OCI-LY7 (cell line): ENCODE data around the gene IFNGR2. TPM values are rescaled to one million over a fixed set of nuclear protein-coding genes. Genes with fewer than 3 reads are reported as not detected.

Experiments used
- BruUV-seq: library from RNA; stranded (reverse); fragments of 400-500 nt; replicated peaks from 2 replicates; lab custom pipeline; 2021; lab: Mats Ljungman, UMichigan
- CTCF ChIA-PET: fragments of 300-600 bp; sonication (Branson Sonifier 250); formaldehyde crosslinking; loops from one replicate; lab custom pipeline; 2022; ENCODE audit warnings: antibody characterized with exemption; ENCODE audit not compliant: unreplicated experiment; lab: Charles Lee
- POLR2A ChIA-PET: fragments of 300-600 bp; sonication (Branson Sonifier 250); formaldehyde crosslinking; loops from one replicate; lab custom pipeline; 2022; ENCODE audit warnings: antibody characterized with exemption; lab: Charles Lee
- DNase-seq: peaks from one replicate; pipeline ENCODE4 v3.0.0-alpha.2; 2015; ENCODE audit warnings: low spot score
- H2AFZ ChIP-seq: fragments of 200-600 bp; sonication (generic), shearing (Covaris generic); 2 replicates; pipeline ENCODE4 v1.6.1; 2014; ENCODE audit warnings: mild to moderate bottlenecking, antibody characterized with exemption, low read length, moderate library complexity
- H3K27ac ChIP-seq: fragments of 200-600 bp; sonication (generic); 2 replicates; pipeline ENCODE4 v1.5.1; 2014; ENCODE audit warnings: mixed run types, low read depth, mild to moderate bottlenecking, moderate library complexity, low read length, inconsistent platforms; ENCODE audit not compliant: poor library complexity, severe bottlenecking
- H3K36me3 ChIP-seq: fragments of 200-600 bp; sonication (generic); 2 replicates; pipeline ENCODE4 v1.6.1; 2014; ENCODE audit warnings: mild to moderate bottlenecking, antibody characterized with exemption, low read length, moderate library complexity, mixed read lengths; ENCODE audit not compliant: insufficient read depth
- H3K4me1 ChIP-seq: fragments of 200-600 bp; sonication (generic); 2 replicates; pipeline ENCODE4 v1.5.1; 2014; ENCODE audit warnings: mild to moderate bottlenecking, low read length; ENCODE audit not compliant: insufficient read depth, poor library complexity, severe bottlenecking
- H3K4me2 ChIP-seq: fragments of 200-600 bp; sonication (generic); 2 replicates; pipeline ENCODE4 v1.6.1; 2014; ENCODE audit warnings: mild to moderate bottlenecking, low read length
- H3K4me3 ChIP-seq: fragments of 200-600 bp; sonication (generic); 2 replicates; pipeline ENCODE4 v1.5.1; 2014; ENCODE audit warnings: mild to moderate bottlenecking, low read depth, low read length; ENCODE audit not compliant: poor library complexity, severe bottlenecking
- H3K79me2 ChIP-seq: fragments of 200-600 bp; sonication (generic); 2 replicates; pipeline ENCODE4 v1.6.1; 2016; ENCODE audit warnings: low read depth, mild to moderate bottlenecking, low read length, moderate library complexity, mixed read lengths; ENCODE audit not compliant: insufficient read depth
- H3K9me2 ChIP-seq: fragments of 200-600 bp; sonication (generic); 2 replicates; pipeline ENCODE4 v1.6.1; 2016; ENCODE audit warnings: mild to moderate bottlenecking, low read length, mixed read lengths; ENCODE audit not compliant: insufficient read depth
- H3K9me3 ChIP-seq: fragments of 200-600 bp; sonication (generic); 2 replicates; pipeline ENCODE4 v1.6.1; 2014; ENCODE audit warnings: mild to moderate bottlenecking, mixed run types, low read length, mixed read lengths
- H4K20me1 ChIP-seq: fragments of 200-600 bp; sonication (generic); 2 replicates; pipeline ENCODE4 v1.6.1; 2014; ENCODE audit warnings: mild to moderate bottlenecking, antibody characterized with exemption, low read length, moderate library complexity, mixed read lengths; ENCODE audit not compliant: insufficient read depth
- EZH2phosphoT487 ChIP-seq: fragments of 200-600 bp; sonication (generic); IDR thresholded peaks from 2 replicates; pipeline ENCODE4 v1.6.1; 2018; ENCODE audit warnings: low read depth, borderline replicate concordance, mild to moderate bottlenecking, mixed run types, antibody characterized with exemption, low read length, moderate library complexity, mixed read lengths
- intact Hi-C: fragments of 100-400 bp; cut with micrococcal nuclease; formaldehyde crosslinking; loops from one replicate; pipeline ENCODE4 v1.10.0; 2022; ENCODE audit not compliant: unreplicated experiment
- total RNA-seq, 2 experiments: library from RNA; depleted of rRNA in 1 of 2; stranded (reverse); fragments of >200 nt in 1 of 2; shearing (Covaris generic) in 1 of 2; gene quantifications; 2 replicates each; pipeline ENCODE4 v1.2.3, GENCODE V29; 2014 to 2022
- TF ChIP-seq, protein P1 (sequence below): fragments of 200-600 bp; sonication (generic); conservative IDR thresholded peaks from 2 replicates; pipeline ENCODE4 v1.5.1; 2014; ENCODE audit warnings: mild to moderate bottlenecking, antibody characterized with exemption, low read length, moderate library complexity, mixed read lengths

Gene IFNGR2
- total RNA-seq, 2 experiments from 2014 or later = 70.2 to 86.9 TPM

DNA sequence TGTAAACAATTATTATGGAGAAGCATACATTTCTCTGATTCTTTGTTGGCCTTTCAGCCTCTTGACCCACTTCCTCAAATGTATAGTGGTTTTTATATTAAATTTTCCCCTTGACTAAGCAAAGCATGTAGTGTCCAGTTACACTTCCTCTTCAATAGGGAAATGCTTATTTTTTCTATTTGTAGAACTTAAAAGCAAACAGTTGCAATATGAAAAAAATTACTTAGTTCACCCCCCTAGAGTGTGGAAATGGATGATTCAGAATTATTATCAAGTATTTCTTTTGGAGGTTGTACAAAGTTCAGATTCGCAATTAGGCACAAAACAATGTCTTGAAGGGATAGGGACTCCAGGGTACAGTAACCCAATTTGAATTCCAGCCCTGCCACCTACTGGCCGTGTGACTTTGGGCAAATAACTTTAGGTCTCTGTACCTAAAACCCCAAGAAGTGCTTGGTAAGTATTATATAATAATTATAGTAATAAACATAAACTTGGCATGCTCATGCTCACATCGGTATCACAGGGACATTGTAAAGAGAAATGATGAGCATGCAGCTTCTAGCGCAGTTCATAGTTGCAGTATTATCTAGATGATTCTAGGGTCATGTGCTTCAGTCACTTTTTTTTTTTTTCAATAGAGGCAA is 28.6 kb upstream of the IFNGR2 start:
- Histone ChIP-seq H4K20me1 (no peaks in the 10 kb centered on the region), H3K4me1 (peaks cover 76% of the 10 kb centered on the region), H3K79me2 (no peaks in the 10 kb centered on the region), H3K4me3 (peak overlapping the region; percentile 50), H3K4me2 (peak overlapping the region; percentile 80), H3K9me2 (no peaks in the 10 kb centered on the region), H3K27ac (peak overlapping the region; percentile 96), H3K36me3 (peaks cover 8% of the 10 kb centered on the region), H3K9me3 (peaks cover 24% of the 10 kb centered on the region), H2AFZ (peak overlapping the region; percentile 63)
- TF ChIP-seq EZH2phosphoT487 = no peak
- TF ChIP-seq, protein P1, sequence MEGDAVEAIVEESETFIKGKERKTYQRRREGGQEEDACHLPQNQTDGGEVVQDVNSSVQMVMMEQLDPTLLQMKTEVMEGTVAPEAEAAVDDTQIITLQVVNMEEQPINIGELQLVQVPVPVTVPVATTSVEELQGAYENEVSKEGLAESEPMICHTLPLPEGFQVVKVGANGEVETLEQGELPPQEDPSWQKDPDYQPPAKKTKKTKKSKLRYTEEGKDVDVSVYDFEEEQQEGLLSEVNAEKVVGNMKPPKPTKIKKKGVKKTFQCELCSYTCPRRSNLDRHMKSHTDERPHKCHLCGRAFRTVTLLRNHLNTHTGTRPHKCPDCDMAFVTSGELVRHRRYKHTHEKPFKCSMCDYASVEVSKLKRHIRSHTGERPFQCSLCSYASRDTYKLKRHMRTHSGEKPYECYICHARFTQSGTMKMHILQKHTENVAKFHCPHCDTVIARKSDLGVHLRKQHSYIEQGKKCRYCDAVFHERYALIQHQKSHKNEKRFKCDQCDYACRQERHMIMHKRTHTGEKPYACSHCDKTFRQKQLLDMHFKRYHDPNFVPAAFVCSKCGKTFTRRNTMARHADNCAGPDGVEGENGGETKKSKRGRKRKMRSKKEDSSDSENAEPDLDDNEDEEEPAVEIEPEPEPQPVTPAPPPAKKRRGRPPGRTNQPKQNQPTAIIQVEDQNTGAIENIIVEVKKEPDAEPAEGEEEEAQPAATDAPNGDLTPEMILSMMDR = peak; percentile 95
- BruUV-seq = TSS peak; percentile 75
- POLR2A ChIA-PET = interaction anchor here (0.6 to 2.0 kb wide), 6 partner anchors 10 to 80 kb away, joined by 3 to 12 read pairs (median 3); partner anchors contain the start of gene IFNAR1
- intact Hi-C loops = loop anchor here (1.0 to 2.0 kb wide), 7 partner anchors 9 to 174 kb away; partner anchors contain the start of gene IFNAR1
- DNase-seq = peak; percentile 87
- CTCF ChIA-PET = no interaction called here

DNA sequence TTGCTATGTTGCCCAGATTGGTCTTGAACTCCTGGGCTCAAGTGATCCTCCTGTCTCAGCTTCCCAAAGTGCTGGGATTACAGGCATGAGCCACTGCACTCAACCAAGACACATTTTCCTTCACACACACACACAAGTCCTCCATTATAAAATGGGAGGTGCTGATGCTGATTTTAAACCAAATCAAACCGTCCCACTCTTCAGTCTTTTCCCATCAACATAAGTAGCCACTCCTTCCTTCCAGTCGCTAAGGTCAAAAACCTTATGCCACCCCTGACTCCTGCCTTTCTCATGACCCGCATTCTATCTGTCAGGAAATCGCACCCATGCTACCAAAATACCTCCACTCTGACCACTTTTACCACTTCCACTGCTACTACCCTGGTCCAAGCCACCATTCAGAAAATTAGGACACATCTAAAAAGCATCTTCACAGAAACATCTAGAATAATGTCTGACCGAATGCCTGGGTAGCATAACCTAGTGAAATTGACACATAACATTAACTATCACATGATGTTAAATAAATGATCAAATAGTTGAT is 28.0 kb upstream of the IFNGR2 start:
- TF ChIP-seq EZH2phosphoT487 = no peak
- TF ChIP-seq, protein P1 = no peak

More for the DNA sequence above, 28.0 kb upstream of the IFNGR2 start:
- Histone ChIP-seq H2AFZ (peak overlapping the region; percentile 63), H4K20me1 (no peaks in the 10 kb centered on the region), H3K4me2 (peak overlapping the region; percentile 80), H3K9me2 (no peaks in the 10 kb centered on the region), H3K4me3 (peak overlapping the region; percentile 50), H3K9me3 (peaks cover 18% of the 10 kb centered on the region), H3K36me3 (peaks cover 2% of the 10 kb centered on the region), H3K4me1 (peaks cover 82% of the 10 kb centered on the region), H3K79me2 (no peaks in the 10 kb centered on the region), H3K27ac (peak overlapping the region; percentile 96)
- DNase-seq = peak; percentile 53
- intact Hi-C loops = loop anchor here (2.0 kb wide), 4 partner anchors 14 to 78 kb away; partner anchors contain the start of gene IFNAR1
- ChIA-PET POLR2A (interaction anchor here (0.6 to 2.1 kb wide), 7 partner anchors 10 to 92 kb away, joined by 3 to 12 read pairs (median 4); partner anchors contain the start of gene IFNAR1), CTCF (no interaction called here)
- no TSS peak for BruUV-seq
